HCT116 (cell line): ENCODE measurements around the gene SH2D2A.

ENCODE experiments used
- CTCF ChIP-seq, 3 experiments: fragments of 200-600 bp in 1 of 3; sonication (generic) in 1 of 3; IDR thresholded peaks in 2 of 3; conservative IDR thresholded peaks in 1 of 3; 2 replicates each; pipeline ENCODE4 v1.5.1; 2012 to 2017; ENCODE audit warnings: low read depth in 2 of 3, low read length in 2 of 3, antibody characterized with exemption in 1 of 3, borderline replicate concordance in 1 of 3, control low read depth in 1 of 3, mild to moderate bottlenecking in 1 of 3, mixed read lengths in 1 of 3, mixed run types in 1 of 3, moderate library complexity in 1 of 3; ENCODE audit not compliant: insufficient read depth in 1 of 3
- EGR1 ChIP-seq: IDR thresholded peaks from 2 replicates; pipeline ENCODE4 v1.6.1; 2012; ENCODE audit warnings: low read depth
- EZH2 ChIP-seq: fragments of 200-600 bp; sonication (generic); IDR thresholded peaks from 2 replicates; pipeline ENCODE4 v1.6.1; 2017; ENCODE audit warnings: antibody characterized with exemption, mixed run types
- JUND ChIP-seq: IDR thresholded peaks from 2 replicates; pipeline ENCODE4 v1.6.1; 2012
- MAX ChIP-seq: IDR thresholded peaks from 2 replicates; pipeline ENCODE4 v1.6.1; 2012
- POLR2A ChIP-seq: IDR thresholded peaks from 2 replicates; pipeline ENCODE4 v1.7.0; 2011; ENCODE audit warnings: borderline replicate concordance; ENCODE audit not compliant: insufficient read depth, insufficient read length; ENCODE audit errors: extremely low read depth
- POLR2AphosphoS5 ChIP-seq: IDR thresholded peaks from 2 replicates; pipeline ENCODE4 v1.6.1; 2011; ENCODE audit warnings: mild to moderate bottlenecking, low read depth, low read length, moderate library complexity
- SP1 ChIP-seq: IDR thresholded peaks from 2 replicates; pipeline ENCODE4 v1.6.1; 2012; ENCODE audit warnings: low read depth
- TCF7L2 ChIP-seq: IDR thresholded peaks from 2 replicates; pipeline ENCODE4 v1.7.0; 2011; ENCODE audit warnings: borderline replicate concordance, inconsistent platforms; ENCODE audit not compliant: insufficient read depth, insufficient read length; ENCODE audit errors: extremely low read depth
- ZBTB33 ChIP-seq: IDR thresholded peaks from 2 replicates; pipeline ENCODE4 v1.6.1; 2011; ENCODE audit warnings: mild to moderate bottlenecking, low read length, moderate library complexity; ENCODE audit not compliant: insufficient replicate concordance; ENCODE audit errors: extremely low read depth

GRCh38 chr1:156857532-156857931 lies 40.9 kb upstream of the SH2D2A start:
- TF ChIP-seq EZH2 (no peak), CTCF (IDR thresholded peaks at IDR 0.05 in 2 of 3, conservative IDR thresholded peaks at IDR 0.05 in 1 of 3; ENCODE audit: borderline replicate concordance in 1 of 3, insufficient read depth in 1 of 3, low read depth in 2 of 3, low read length in 2 of 3) (no peak), JUND (no peak), POLR2A (no peak), EGR1 (no peak), TCF7L2 (no peak), POLR2AphosphoS5 (no peak), MAX (no peak), ZBTB33 (no peak), SP1 (no peak)
